GM06990 (cell line): ENCODE results near the gene CD101.

Experiments
- DNase-seq: peaks from one replicate; pipeline ENCODE4 v3.0.0-alpha.2; 2011; ENCODE audit not compliant: insufficient read length; ENCODE audit errors: extremely low read depth
- H3K27me3 ChIP-seq: replicated peaks from 2 replicates; pipeline ENCODE4 v1.6.0; 2011; ENCODE audit warnings: low read length; ENCODE audit not compliant: control insufficient read depth, insufficient read depth
- H3K36me3 ChIP-seq: 2 replicates; pipeline ENCODE4 v1.5.1; 2011; ENCODE audit warnings: low read length; ENCODE audit not compliant: control insufficient read depth, insufficient read depth
- H3K4me3 ChIP-seq: replicated peaks from 2 replicates; pipeline ENCODE4 v1.5.1; 2011; ENCODE audit warnings: low read depth, mild to moderate bottlenecking, control low read depth, low read length
- TF ChIP-seq, protein P1 (sequence below): IDR thresholded peaks from 2 replicates; pipeline ENCODE4 v1.5.1; 2011; ENCODE audit warnings: low read length, control low read depth, mild to moderate bottlenecking, inconsistent platforms; ENCODE audit not compliant: insufficient read depth, poor library complexity, severe bottlenecking

CD101 gene

DNA sequence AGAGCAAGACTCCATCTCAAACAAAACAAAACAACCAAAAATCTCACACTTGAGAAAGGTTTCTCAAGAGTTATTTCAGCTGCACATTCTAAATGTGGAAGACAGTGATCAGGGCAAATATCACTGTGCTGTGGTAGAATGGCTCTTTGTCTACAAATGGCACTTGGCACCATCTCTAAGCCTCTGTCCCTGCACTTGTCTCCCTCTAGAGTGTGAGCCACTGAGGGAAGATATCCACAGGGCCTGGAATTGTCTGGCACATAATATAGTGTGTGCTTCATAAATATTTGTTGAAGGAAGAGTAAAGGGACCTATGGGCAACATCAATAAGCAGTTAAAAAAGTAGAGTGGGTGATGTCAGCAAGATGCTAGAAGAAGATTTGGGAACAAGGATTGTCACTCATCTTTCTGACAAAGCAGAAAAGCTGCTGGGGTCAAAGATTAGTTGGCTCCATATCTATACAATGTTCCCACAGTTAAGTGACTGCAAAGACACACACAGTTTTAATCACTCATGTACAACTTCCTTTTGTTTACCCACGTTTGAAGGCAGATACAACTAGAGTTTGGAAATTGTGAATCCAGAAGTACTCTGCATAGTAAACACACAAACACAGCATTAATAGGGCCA lies 19.1 kb downstream of the CD101 start:
- DNase-seq, result no peak
- Histone ChIP-seq H3K4me3 (no peak overlapping the region), H3K27me3 (no peaks in the 10 kb centered on the region), H3K36me3 (no peaks in the 10 kb centered on the region)
- TF ChIP-seq, protein P1, sequence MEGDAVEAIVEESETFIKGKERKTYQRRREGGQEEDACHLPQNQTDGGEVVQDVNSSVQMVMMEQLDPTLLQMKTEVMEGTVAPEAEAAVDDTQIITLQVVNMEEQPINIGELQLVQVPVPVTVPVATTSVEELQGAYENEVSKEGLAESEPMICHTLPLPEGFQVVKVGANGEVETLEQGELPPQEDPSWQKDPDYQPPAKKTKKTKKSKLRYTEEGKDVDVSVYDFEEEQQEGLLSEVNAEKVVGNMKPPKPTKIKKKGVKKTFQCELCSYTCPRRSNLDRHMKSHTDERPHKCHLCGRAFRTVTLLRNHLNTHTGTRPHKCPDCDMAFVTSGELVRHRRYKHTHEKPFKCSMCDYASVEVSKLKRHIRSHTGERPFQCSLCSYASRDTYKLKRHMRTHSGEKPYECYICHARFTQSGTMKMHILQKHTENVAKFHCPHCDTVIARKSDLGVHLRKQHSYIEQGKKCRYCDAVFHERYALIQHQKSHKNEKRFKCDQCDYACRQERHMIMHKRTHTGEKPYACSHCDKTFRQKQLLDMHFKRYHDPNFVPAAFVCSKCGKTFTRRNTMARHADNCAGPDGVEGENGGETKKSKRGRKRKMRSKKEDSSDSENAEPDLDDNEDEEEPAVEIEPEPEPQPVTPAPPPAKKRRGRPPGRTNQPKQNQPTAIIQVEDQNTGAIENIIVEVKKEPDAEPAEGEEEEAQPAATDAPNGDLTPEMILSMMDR, result no peak

DNA sequence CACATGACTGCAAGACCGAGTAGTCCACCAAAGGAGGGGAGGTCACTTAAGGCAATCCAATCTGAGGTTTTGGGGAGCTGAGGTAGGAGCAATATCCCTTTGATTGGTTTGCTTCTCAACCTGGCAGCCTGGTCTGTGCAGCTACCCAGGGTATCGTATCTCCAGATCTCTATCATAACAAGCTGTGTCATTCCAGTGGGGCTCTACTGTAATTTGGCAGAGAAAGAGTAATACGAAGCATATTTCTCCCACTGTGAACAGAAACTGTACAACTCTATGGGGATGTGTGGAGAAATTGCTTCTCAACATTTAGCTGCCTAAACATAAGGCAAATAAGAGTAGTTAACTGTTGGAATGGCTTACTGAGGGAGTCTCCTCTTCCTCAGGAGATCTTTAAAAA lies 20.6 kb downstream of the CD101 start:
- Histone ChIP-seq H3K4me3 (no peak overlapping the region), H3K36me3 (no peaks in the 10 kb centered on the region), H3K27me3 (no peaks in the 10 kb centered on the region)
- TF ChIP-seq, protein P1, result no peak
- DNase-seq, result no peak

GRCh38 chr1:117025568-117025967 lies 24.0 kb downstream of the CD101 start:
- H3K4me3 ChIP-seq, result no peak overlapping the region
- no peaks in the 10 kb centered on the region for H3K27me3 ChIP-seq
- H3K36me3 ChIP-seq, result no peaks in the 10 kb centered on the region
- DNase-seq, result no peak
- TF ChIP-seq, protein P1, result no peak

- H3K27me3 ChIP-seq, result no peaks in the 10 kb centered on the region
- TF ChIP-seq, protein P1, result no peak
- no peaks in the 10 kb centered on the region for H3K36me3 ChIP-seq
- no peak for DNase-seq
- no peak overlapping the region for H3K4me3 ChIP-seq
Measured at GRCh38 chr1:117026361-117026760, 24.8 kb downstream of the CD101 start.

- no peaks in the 10 kb centered on the region for H3K27me3 ChIP-seq
- TF ChIP-seq, protein P1, result no peak
- DNase-seq, result no peak
- H3K36me3 ChIP-seq, result no peaks in the 10 kb centered on the region
- no peak overlapping the region for H3K4me3 ChIP-seq
Measured at GRCh38 chr1:117029685-117030084, 28.1 kb downstream of the CD101 start.
